ENCODE results near the gene SGMS1. TPM values are rescaled to one million over a fixed set of nuclear protein-coding genes. Genes with fewer than 3 reads are reported as not detected.
"Not testable (repeated sequence)": the region's sequence is repeated elsewhere in the genome, so short reads cannot be mapped to it uniquely, and the experiment has no call there.

SGMS1 gene
- total RNA-seq, 3 donors from 2014 or later: 66.5 to 114 (median 80.1) TPM

GRCh38 chr10:50648935-50649227, 25.1 kb upstream of the SGMS1 start:
- Histone ChIP-seq H3K27ac (no peak overlapping the region), H3K36me3 (no peaks in the 10 kb centered on the region), H3K27me3 (no peaks in the 10 kb centered on the region), H3K9me3 (no peaks in the 10 kb centered on the region), H3K4me1 (no peaks in the 10 kb centered on the region), H3K4me3 (no peak overlapping the region)
- TF ChIP-seq, protein P1, sequence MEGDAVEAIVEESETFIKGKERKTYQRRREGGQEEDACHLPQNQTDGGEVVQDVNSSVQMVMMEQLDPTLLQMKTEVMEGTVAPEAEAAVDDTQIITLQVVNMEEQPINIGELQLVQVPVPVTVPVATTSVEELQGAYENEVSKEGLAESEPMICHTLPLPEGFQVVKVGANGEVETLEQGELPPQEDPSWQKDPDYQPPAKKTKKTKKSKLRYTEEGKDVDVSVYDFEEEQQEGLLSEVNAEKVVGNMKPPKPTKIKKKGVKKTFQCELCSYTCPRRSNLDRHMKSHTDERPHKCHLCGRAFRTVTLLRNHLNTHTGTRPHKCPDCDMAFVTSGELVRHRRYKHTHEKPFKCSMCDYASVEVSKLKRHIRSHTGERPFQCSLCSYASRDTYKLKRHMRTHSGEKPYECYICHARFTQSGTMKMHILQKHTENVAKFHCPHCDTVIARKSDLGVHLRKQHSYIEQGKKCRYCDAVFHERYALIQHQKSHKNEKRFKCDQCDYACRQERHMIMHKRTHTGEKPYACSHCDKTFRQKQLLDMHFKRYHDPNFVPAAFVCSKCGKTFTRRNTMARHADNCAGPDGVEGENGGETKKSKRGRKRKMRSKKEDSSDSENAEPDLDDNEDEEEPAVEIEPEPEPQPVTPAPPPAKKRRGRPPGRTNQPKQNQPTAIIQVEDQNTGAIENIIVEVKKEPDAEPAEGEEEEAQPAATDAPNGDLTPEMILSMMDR (IDR thresholded peaks at IDR 0.05): no peak
- TF ChIP-seq POLR2A (IDR thresholded peaks at IDR 0.05): no peak
- TF ChIP-seq POLR2AphosphoS5 (IDR thresholded peaks at IDR 0.05): no peak
- intact Hi-C loops (cut with DNase I; ENCODE audit: low total_unique reads): no loop called here
- DNase-seq (ENCODE audit: low spot score in 2 of 2): no peak

DNA sequence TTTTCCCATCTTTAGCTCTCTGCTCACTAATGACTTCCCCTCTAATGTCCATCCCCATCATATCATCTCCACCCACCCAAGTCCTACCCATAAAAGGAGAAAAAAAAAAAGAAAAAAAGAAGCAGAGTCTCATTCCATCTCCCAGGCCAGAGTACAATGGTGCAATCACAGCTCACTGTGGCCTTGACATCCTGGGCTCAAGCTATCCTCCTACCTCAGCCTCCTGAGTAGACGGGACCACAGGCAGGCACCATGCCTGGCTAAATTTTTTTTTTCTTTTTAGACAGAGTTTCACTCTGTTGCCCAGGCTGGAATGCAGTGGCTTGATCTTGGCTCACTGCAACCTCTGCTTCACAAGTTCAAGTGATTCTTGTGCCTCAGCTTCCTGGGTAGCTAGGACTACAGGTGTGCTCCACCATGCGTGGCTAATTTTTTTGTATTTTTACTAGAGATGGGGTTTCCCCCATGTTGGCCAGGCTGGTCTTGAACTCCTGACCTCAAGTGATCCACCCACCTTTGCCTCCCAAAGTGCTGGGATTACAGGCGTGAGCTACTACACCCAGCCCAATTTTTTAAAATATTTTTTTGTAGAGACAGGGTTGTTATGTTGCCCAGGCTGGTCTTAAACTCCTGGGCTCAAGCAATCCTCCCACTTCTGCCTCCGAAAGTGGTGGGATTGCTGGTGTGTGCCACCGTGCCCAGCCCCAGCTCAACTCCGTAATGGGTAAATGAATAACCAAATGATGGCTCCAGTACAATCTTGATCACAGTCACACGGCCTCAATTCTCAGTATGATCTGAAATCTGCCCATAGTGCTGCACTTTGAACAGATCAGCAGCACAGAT, 24.6 kb upstream of the SGMS1 start:
- Histone ChIP-seq H3K9me3 (no peaks in the 10 kb centered on the region), H3K27me3 (no peaks in the 10 kb centered on the region), H3K36me3 (no peaks in the 10 kb centered on the region), H3K27ac (no peak overlapping the region), H3K4me3 (no peak overlapping the region), H3K4me1 (no peaks in the 10 kb centered on the region)
- intact Hi-C loops (cut with DNase I; ENCODE audit: low total_unique reads): no loop called here
- DNase-seq (ENCODE audit: low spot score in 2 of 2): no peak
- TF ChIP-seq POLR2A (IDR thresholded peaks at IDR 0.05): no peak
- TF ChIP-seq, protein P1 (IDR thresholded peaks at IDR 0.05): no peak
- TF ChIP-seq POLR2AphosphoS5 (IDR thresholded peaks at IDR 0.05): no peak

GRCh38 chr10:50647350-50647749, 23.6 kb upstream of the SGMS1 start:
- H3K27ac ChIP-seq; H3K9me3 ChIP-seq; intact Hi-C loops (cut with DNase I; ENCODE audit: low total_unique reads); DNase-seq (ENCODE audit: low spot score in 2 of 2); H3K27me3 ChIP-seq; H3K4me3 ChIP-seq; H3K4me1 ChIP-seq; H3K36me3 ChIP-seq: not testable (repeated sequence)

GRCh38 chr10:50645236-50645635, 21.5 kb upstream of the SGMS1 start:
- no peaks in the 10 kb centered on the region for H3K36me3 ChIP-seq
- no peak overlapping the region for H3K27ac ChIP-seq
- intact Hi-C loops (cut with DNase I; ENCODE audit: low total_unique reads): no loop called here
- DNase-seq (ENCODE audit: low spot score in 2 of 2): no peak
- no peaks in the 10 kb centered on the region for H3K4me1 ChIP-seq
- H3K9me3 ChIP-seq: no peaks in the 10 kb centered on the region
- no peaks in the 10 kb centered on the region for H3K27me3 ChIP-seq
- TF ChIP-seq, protein P1 (IDR thresholded peaks at IDR 0.05): no peak
- TF ChIP-seq POLR2AphosphoS5 (IDR thresholded peaks at IDR 0.05) (no peak), POLR2A (IDR thresholded peaks at IDR 0.05) (no peak)
- no peak overlapping the region for H3K4me3 ChIP-seq

DNA sequence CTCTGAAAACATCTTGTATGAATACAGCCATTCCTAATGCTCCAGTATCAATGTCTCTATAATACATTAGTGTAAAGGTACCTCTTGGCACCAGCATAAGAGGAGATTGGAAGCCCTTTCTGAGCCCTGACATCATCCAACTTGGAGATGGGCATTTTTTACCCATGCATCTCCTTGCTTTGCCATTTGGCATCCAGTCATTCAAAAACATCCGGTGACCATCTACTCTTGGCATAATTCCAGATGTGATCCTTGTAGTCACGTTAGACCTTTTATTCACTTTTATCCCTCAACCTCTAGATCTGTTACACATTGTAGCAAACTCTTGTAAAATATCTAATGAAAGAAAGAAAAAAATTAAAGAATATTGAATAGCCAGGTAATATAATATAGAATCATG, 17.9 kb upstream of the SGMS1 start:
- TF ChIP-seq, protein P1 (IDR thresholded peaks at IDR 0.05): no peak
- TF ChIP-seq POLR2A (IDR thresholded peaks at IDR 0.05): no peak
- TF ChIP-seq POLR2AphosphoS5 (IDR thresholded peaks at IDR 0.05): no peak
- Histone ChIP-seq H3K27me3 (no peaks in the 10 kb centered on the region), H3K9me3 (no peaks in the 10 kb centered on the region), H3K36me3 (no peaks in the 10 kb centered on the region), H3K4me3 (no peak overlapping the region), H3K4me1 (no peaks in the 10 kb centered on the region), H3K27ac (no peak overlapping the region)
- intact Hi-C loops (cut with DNase I; ENCODE audit: low total_unique reads): no loop called here
- DNase-seq (ENCODE audit: low spot score in 2 of 2): no peak

All from breast epithelium (tissue), 4 donors.